GM18526 (cell line): ENCODE data around the gene SH3BGRL2.

Source experiments
- POLR2A ChIP-seq: IDR thresholded peaks from 3 replicates; pipeline ENCODE4 v1.6.1; 2011; ENCODE audit not compliant: insufficient read length; ENCODE audit errors: extremely low read depth

SH3BGRL2 gene

DNA sequence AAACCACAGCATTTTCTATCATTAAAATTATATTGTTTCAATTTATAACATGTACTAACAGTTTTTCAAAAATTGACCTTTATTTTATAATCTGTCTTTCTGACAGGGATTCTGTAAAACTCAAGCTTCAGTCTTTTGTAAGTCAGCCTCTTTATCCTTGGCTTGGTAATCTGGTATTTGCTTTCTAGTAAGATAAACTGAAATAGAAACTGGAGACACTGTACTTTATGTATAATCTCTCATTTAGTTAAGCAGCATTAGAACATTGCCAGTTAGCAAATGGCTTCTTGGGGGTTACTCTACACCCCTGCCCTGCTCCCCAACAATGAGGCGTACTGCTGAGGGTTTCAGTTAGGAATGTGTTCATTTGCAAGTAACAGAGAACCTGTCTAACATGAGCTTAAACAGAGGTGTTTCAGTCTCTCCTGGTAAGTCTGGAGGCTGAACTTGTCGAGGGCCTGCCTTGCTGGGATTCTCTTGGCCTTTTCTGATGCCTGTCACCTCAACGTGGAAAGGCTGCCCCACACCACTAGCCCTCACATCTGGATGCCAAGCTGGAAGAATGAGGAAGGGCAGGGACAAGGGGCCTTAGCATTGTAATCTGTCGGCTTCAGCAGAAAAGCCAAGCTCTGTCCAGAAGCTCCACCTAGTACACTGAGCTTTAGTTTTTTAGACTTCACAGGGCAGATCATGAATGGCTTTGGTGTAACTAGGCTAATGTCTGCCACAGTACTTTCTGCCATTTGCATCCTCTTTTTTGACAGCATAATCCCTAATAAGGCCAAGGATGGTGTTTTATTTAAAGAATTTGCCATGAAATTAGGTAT is 34.8 kb downstream of the SH3BGRL2 start:
- no peak for TF ChIP-seq POLR2A

DNA sequence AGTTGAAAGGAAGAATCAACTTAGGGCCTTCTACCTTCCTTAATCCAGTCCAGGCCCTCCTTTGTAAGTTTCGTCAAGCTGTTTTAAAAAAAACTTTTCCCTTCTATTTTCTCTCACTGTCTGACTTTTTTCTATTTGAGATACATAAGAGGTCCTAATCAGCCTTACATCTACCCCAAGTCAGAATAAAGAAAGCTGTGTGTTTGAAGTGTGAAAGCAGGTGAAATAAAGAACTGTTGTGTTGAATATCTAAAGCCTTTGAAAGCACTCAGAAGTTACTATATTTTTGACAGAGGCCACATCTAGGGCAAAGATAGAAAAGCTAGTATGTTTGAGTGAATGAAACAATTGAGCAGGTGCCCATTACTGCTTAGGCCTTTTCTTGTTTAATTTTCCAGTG is 35.5 kb downstream of the SH3BGRL2 start:
- TF ChIP-seq POLR2A = no peak

DNA sequence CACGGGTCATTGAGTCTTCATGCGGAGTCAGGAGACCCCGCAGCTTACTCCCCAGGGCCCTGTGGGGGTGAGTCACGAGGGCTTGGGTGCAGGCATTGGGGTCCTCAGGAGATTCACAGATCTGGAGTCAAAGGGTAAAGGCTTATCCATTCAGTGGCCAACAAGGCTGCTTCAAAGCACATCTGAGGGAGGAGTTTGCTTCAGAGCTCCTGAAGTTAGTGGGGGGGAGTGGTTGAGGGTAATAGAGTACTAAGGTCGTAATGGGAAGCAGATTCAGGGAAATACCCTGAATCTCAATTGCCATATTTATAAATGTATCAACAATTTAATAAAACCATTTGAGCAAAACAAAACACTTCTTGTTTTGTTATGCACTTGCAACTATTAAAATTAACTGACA is 37.3 kb downstream of the SH3BGRL2 start:
- TF ChIP-seq POLR2A = no peak

DNA sequence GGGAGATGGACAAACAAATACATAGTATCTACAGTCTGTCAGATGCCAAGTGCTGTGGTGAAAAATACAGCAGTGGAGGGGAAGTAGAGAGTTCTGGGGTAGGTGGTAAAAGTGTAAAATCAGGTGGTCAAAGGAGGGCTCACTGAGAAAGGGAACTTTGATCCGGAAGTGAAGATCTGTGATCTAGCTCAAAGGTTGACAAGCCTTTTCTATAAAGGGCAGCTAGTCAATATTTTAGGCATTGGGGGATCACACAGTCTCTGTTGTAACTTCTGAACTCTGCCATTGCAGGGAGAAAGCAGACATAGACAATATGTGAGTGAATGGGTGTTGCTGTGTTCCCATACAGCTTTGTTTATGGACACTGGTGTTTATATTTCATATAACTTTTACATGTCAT is 38.6 kb downstream of the SH3BGRL2 start:
- TF ChIP-seq POLR2A = no peak

DNA sequence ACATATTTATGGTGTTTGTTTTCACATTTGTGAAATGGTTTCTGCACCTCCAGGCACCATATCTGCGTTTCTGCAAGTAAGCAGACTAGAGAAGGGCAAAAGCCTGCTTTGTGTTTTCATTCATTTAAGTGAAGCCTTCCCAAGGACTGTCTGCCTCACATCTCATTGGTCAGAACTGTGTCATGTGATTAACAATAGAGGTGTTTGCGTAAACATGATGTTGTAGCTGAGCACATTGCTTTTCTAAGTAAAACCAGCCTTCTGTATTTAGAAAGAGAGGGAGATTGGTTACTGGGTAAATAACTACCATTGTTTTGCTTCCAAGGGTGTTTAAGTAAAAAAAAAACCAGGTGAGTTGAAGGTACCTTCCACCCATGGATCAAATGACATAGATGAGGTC is 39.7 kb downstream of the SH3BGRL2 start:
- TF ChIP-seq POLR2A = no peak

DNA sequence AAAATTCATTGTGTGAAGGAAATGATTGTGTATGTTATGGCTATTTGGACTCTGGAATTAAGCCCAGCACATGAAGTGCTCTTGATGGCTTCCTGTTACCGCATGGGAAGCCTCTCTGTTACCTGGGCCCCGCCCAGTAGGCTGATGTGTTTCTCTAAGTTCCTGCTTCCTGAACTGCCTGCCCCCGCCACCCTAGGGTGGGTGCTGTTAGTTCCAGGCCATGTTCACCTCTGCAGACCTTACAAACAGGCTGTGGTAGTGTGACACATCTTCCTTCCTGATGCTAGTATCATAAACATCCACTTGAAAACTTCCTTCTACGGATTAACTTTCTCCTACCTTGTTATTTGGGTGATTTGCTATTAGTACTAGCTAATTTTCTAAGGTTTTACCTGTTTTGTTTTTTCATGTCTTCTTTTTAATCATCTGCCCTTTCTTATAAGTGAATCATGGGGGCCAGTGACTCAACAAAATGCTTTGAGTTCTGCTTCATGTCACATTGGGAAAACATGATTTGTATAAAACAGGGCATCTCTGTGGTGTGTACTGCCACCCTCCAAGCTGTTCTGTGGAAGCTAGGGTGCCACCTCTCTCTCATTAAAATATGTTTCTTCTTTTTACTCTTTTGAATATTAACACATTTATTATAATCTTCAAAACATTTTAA is 40.6 kb downstream of the SH3BGRL2 start:
- no peak for TF ChIP-seq POLR2A

DNA sequence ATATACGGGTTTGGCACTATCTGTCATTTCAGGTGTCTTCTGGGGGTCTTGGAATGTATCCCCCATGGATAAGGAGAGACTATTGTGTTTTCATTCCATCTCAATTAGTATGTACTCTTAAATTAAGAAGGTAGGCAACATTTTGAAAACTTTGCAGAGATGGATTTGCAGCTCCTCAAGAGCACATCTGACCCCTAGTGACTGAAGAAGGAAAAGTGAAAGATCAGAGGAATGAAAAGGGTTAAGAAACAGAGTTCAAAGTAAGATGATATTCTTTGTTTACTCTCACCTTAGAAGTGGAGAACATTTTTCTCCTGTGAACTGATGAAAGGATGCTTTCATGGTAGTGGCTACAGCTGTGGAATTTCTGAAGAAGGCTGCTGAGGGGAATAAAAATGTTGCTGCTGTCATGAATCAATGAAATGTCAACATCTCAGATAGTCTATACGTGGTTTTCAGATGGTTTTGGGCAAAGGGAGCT is 41.5 kb downstream of the SH3BGRL2 start:
- no peak for TF ChIP-seq POLR2A

DNA sequence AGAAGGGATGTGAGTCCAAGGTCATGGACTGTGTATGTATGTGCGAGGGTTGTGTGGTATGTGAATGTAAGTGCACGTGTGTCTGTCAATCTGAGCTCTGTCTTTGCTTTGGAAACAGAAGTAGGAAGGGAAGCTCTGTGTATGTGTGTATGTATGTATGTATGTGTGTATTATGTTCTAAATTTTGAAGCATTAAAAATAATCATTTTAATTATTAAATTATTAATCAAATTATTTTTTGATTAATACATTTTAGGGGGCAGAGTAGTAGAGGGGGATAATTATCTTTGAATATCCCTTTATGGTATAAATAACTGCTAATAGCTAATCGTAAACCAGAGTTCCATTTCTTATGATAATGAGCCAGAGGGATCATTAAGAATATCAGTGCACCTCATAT is 42.8 kb downstream of the SH3BGRL2 start:
- TF ChIP-seq POLR2A = no peak

DNA sequence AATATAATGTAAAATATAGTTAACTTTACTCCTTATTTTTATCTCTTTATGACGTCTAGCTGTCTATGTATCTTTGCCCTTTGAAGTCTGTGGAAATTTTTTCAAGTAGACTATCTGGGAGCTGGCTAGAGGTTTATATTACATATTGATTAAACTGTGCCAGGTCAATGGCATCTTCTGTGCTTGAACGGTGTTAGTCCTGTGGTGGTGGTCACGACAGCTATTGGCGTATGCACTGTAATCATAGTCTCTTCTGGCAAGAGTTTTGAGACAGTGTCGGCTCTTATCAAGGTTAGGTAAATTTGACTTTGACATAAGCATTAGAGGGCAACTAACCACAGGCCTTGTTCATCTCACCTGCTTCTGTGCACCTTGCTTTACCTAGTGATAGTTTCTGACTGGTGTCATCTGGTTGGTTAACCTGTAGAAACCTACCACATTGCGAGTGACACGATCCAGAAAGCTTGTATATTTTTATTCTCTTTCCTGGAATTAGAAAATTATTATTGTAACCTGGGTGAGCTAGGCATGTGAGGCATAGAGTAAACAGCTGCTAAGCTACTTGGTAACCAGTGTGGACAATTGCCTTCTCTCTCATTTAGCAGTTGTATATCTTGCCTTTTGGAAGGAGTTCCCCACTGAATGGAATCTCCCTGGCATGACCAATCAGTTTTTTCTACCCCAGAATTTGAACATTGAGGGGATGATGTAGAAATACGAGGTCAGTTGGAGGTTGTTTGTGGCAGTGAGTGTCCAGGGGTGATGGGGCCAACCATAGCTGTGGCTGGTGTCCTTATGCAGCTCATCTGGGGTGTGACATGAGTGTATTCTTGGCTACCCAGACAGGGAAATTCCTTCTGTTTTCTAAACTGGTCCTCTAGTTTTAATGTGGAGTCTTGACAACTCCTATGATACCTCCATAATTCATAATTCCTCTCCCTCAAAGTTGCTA is 45.9 kb downstream of the SH3BGRL2 start:
- no peak for TF ChIP-seq POLR2A

DNA sequence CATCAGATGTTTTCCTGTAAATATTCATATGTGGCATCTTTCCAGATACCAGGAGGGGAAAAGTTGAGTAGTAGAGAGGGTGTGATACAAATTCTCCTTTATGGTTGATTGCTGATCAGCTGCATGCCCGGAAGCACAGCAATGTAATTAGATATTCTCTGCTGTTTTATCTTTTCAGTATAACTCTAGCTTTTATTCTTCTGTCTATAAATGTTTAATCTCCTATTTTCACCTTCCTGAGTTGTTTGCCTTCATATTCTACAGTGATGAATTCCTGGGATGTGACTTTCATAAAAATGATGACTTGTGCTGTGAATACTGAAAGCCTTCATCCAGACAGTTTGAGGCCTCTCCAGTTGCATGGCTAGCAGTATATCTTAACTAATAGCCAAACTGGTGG is 53.7 kb downstream of the SH3BGRL2 start:
- TF ChIP-seq POLR2A = no peak

DNA sequence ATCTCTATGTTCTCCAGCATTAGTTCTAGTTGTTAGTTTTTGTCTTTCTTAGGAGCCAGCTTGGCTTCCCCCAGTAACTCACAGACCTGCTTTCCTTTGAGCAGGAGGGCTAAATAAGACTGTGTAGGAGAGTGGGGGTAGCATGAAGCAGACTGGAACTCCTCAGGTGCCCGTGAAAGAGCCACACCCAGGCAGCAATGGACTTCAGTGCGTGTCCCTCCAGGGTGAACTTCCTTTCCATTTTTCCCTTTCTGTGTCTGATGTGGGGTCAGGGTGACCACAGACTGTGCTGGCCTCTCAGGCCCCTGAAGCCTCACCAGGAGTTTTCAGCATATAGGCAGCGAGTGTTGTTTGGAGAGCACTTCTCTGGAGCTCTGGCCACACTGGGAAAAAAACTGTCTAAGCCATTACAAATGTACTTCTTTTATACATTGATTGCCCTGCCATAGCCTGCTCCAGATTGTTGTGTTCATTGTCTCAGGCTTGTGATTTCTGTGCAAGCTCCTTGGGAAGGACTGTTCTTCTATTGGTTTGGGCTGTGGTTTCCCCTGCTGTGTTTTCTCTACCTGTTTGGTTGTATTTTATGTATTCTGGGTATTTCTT is 55.7 kb downstream of the SH3BGRL2 start:
- TF ChIP-seq POLR2A = no peak

DNA sequence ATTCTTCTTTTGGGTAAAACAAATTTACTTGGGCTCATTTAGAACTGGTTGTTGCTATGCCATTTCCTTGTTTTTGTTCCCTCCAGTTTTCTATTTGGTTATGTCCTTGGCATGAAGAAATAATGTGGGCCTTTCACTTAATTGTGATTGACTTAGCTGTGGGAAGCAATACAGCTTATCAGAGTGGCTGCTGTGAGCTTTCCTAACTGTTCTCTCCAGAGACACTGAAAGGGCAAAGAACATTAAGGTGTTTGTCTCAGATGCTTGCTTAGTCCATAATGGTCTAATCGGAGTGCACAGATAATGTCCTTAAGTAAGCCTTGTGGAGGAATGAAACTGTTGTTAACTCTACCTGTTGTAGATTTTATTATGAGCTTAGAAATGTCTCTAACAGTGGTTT is 56.6 kb downstream of the SH3BGRL2 start:
- no peak for TF ChIP-seq POLR2A

DNA sequence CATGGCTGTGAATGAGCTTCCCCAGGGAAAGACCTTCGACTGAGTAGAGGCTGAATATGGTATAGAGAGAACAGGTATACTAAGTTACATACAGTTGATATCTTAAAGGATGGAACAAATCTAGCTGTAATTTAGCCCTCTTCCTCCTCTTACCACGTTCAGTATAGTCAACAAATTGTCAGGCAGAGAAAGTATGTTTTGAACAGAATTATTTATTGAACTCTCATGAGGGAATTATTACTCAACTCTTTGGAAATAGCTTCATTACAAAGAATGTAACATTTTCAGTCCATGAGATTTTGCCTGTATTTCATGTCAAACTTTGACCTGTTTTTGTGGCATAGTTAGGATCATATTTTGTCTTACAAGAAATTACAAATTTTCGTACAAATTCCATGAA is 63.0 kb downstream of the SH3BGRL2 start:
- no peak for TF ChIP-seq POLR2A

DNA sequence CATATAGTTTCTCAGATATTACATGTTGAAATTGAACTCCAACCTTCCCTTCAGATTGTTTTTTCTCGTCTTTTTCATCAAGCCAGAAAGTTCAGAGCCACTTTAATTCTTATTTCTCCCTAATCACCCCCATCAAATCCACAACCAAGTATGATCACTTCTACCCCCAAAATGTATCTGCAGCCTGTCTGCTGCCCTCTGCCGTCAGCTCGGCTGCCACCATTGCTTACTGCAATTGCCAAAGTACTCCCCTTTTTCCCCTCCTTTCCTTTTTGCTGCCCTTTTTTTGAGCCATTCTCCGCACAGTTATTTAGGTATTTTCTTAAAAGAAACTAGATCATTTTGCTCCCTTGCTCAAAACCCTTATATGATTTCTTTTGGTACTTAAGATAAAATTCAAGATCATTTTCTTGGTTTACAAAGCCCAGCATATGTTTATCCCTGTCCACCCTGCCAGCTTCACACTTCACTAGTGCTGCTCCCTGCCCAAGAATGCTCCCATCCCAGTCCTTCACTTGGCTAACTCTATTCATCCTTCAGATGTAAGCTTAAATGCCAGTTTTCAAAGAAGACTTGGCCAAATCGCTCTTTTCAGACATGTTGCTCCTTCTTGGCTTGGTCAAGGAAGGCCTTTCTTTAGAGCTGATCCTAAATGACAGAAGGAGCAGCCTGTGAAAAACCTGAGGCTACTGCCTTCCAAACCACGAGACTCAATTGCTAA is 63.7 kb downstream of the SH3BGRL2 start:
- TF ChIP-seq POLR2A = no peak

DNA sequence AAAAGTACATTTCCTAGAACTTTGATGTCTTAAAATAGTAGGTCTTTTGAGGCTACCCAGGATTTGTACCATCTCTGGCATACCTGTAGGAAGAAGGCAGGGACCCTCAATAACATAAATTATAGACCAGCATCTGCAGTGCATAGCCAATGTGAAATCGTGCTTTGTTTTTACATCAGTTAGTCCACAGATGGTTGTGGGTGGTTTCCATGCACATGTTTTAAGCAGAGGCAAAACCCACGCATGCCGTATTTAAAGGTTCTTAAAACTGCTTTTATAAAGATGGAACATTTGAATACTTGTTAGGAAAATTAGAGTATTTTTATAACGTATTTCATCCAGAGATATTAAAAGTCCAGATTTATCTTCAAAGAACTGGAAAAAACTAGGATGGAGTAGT is 66.3 kb downstream of the SH3BGRL2 start:
- TF ChIP-seq POLR2A = no peak

DNA sequence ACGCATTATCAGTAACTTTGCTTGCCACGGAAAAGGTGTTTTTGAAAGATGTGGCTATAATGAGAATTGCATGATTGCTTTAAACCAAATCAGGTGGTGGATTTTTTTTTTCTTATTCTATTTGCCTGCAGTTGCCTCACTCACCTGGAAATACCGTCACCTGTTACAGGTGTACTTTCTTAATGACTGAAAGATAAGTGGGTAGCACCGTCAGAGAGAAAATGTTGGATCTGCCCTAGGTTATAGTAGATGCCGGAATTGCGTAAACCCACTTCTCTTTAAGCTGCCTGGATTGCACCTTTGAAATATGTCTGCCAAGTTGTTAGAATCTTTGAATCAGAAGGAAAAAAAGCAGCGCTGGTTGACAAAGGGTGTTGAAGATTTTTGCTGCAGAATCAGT is 68.5 kb downstream of the SH3BGRL2 start:
- no peak for TF ChIP-seq POLR2A
